ENCODE measurements around the gene CFAP97D1.

- TF ChIP-seq CTCF (optimal IDR thresholded peaks at IDR 0.05 in 1 of 3, IDR thresholded peaks at IDR 0.05 in 1 of 3, conservative IDR thresholded peaks at IDR 0.05 in 1 of 3; ENCODE audit: extremely low read depth in 1 of 3, insufficient read depth in 2 of 3, low read length in 3 of 3): no peak
- no peak for TF ChIP-seq EZH2 (IDR thresholded peaks at IDR 0.05; ENCODE audit: low read length)
These were observed 53.9 kb downstream of the CFAP97D1 start for GRCh38 chr17:43834106-43834505.

Measured in keratinocyte (primary cell).